Karpas-422 (cell line): ENCODE measurements around the gene UMAD1. TPM values are rescaled to one million over a fixed set of nuclear protein-coding genes. Genes with fewer than 3 reads are reported as not detected.

Experiments used
- DNase-seq: peaks from one replicate; pipeline ENCODE4 v3.0.0-alpha.2; 2015
- H2AFZ ChIP-seq: fragments of 200-600 bp; sonication (generic); 2 replicates; pipeline ENCODE4 v1.6.1; 2014; ENCODE audit warnings: antibody characterized with exemption, low read length, mixed read lengths
- H3K27ac ChIP-seq: fragments of 200-600 bp; sonication (generic); 2 replicates; pipeline ENCODE4 v1.5.1; 2014; ENCODE audit warnings: mild to moderate bottlenecking, low read length, moderate library complexity
- H3K27me3 ChIP-seq: fragments of 200-600 bp; sonication (generic); 2 replicates; pipeline ENCODE4 v1.6.1; 2014; ENCODE audit warnings: low read length, mixed read lengths
- H3K36me3 ChIP-seq: fragments of 200-600 bp; sonication (generic); 2 replicates; pipeline ENCODE4 v1.6.1; 2014; ENCODE audit warnings: low read length, mixed read lengths; ENCODE audit not compliant: insufficient read depth
- H3K4me1 ChIP-seq: fragments of 200-600 bp; sonication (generic); 2 replicates; pipeline ENCODE4 v1.6.1; 2014; ENCODE audit warnings: mild to moderate bottlenecking, low read length, mixed read lengths
- H3K4me2 ChIP-seq: fragments of 200-600 bp; sonication (generic); 2 replicates; pipeline ENCODE4 v1.6.1; 2014; ENCODE audit warnings: low read length, low read depth, mild to moderate bottlenecking; ENCODE audit not compliant: poor library complexity, severe bottlenecking
- H3K4me3 ChIP-seq: fragments of 200-600 bp; sonication (generic); 2 replicates; pipeline ENCODE4 v1.5.1; 2014; ENCODE audit warnings: mild to moderate bottlenecking, antibody characterized with exemption, low read length, mixed read lengths
- H3K79me2 ChIP-seq: fragments of 200-600 bp; sonication (generic); 2 replicates; pipeline ENCODE4 v1.6.1; 2014; ENCODE audit warnings: mild to moderate bottlenecking, low read length, mixed read lengths
- H3K9ac ChIP-seq: fragments of 200-600 bp; sonication (generic); 2 replicates; pipeline ENCODE4 v1.6.0; 2014; ENCODE audit warnings: low read length
- H3K9me2 ChIP-seq: fragments of 200-600 bp; sonication (generic), shearing (Covaris generic); replicated peaks from 2 replicates; pipeline ENCODE4 v1.6.0; 2014; ENCODE audit warnings: mild to moderate bottlenecking, low read length, moderate library complexity; ENCODE audit not compliant: insufficient read depth
- H3K9me3 ChIP-seq: fragments of 300-700, 200-600 bp; sonication (generic); 2 replicates; pipeline ENCODE4 v1.6.1; 2014; ENCODE audit warnings: low read length, mixed read lengths
- H4K20me1 ChIP-seq: fragments of 200-600 bp; sonication (generic); 2 replicates; pipeline ENCODE4 v1.6.1; 2014; ENCODE audit warnings: mild to moderate bottlenecking, antibody characterized with exemption, low read length, low read depth; ENCODE audit not compliant: insufficient read depth
- total RNA-seq: library from RNA; depleted of rRNA; stranded (reverse); fragments of >200 nt; shearing (Covaris generic); gene quantifications from 2 replicates; pipeline ENCODE4 v1.2.3, GENCODE V29; 2014; ENCODE audit warnings: low replicate concordance

Gene UMAD1
- total RNA-seq, 1 experiment from 2014 or later: 15.2 TPM

GRCh38 chr7:7830122-7830878 is 189.7 kb downstream of the UMAD1 start:
- Histone ChIP-seq H3K4me2 (no peak overlapping the region), H3K9me2 (no peaks in the 10 kb centered on the region), H3K79me2 (no peaks in the 10 kb centered on the region), H2AFZ (no peak overlapping the region), H3K9ac (no peak overlapping the region), H4K20me1 (no peaks in the 10 kb centered on the region), H3K36me3 (no peaks in the 10 kb centered on the region), H3K4me3 (no peak overlapping the region), H3K4me1 (no peaks in the 10 kb centered on the region), H3K9me3 (no peaks in the 10 kb centered on the region), H3K27ac (no peak overlapping the region), H3K27me3 (no peaks in the 10 kb centered on the region)
- DNase-seq: no peak

GRCh38 chr7:7832518-7832917 is 192.0 kb downstream of the UMAD1 start:
- Histone ChIP-seq H3K4me2 (no peak overlapping the region), H3K27me3 (no peaks in the 10 kb centered on the region), H3K36me3 (no peaks in the 10 kb centered on the region), H3K9me3 (no peaks in the 10 kb centered on the region), H3K27ac (no peak overlapping the region), H3K79me2 (no peaks in the 10 kb centered on the region), H2AFZ (no peak overlapping the region), H3K9ac (no peak overlapping the region), H3K4me1 (no peaks in the 10 kb centered on the region), H3K9me2 (no peaks in the 10 kb centered on the region), H3K4me3 (no peak overlapping the region), H4K20me1 (no peaks in the 10 kb centered on the region)
- no peak for DNase-seq

- Histone ChIP-seq H3K27me3 (no peaks in the 10 kb centered on the region), H3K4me3 (no peak overlapping the region), H3K27ac (no peak overlapping the region), H3K36me3 (no peaks in the 10 kb centered on the region), H3K4me2 (no peak overlapping the region), H2AFZ (no peak overlapping the region), H3K9ac (no peak overlapping the region), H3K79me2 (no peaks in the 10 kb centered on the region), H3K4me1 (no peaks in the 10 kb centered on the region), H4K20me1 (no peaks in the 10 kb centered on the region), H3K9me2 (no peaks in the 10 kb centered on the region), H3K9me3 (no peaks in the 10 kb centered on the region)
- no peak for DNase-seq
These were observed 194.2 kb downstream of the UMAD1 start for GRCh38 chr7:7834761-7835160.

- H3K9me3 ChIP-seq: no peaks in the 10 kb centered on the region
- H3K36me3 ChIP-seq: no peaks in the 10 kb centered on the region
- H3K4me2 ChIP-seq: no peak overlapping the region
- no peak overlapping the region for H3K27ac ChIP-seq
- H3K27me3 ChIP-seq: no peaks in the 10 kb centered on the region
- H4K20me1 ChIP-seq: no peaks in the 10 kb centered on the region
- no peak overlapping the region for H3K4me3 ChIP-seq
- no peaks in the 10 kb centered on the region for H3K79me2 ChIP-seq
- peaks cover 3% of the 10 kb centered on the region; the same call in 1 of the 2 replicates for H3K4me1 ChIP-seq
- H3K9me2 ChIP-seq: no peaks in the 10 kb centered on the region
- no peak overlapping the region for H2AFZ ChIP-seq
- no peak overlapping the region for H3K9ac ChIP-seq
- DNase-seq: no peak
These were observed 200.5 kb downstream of the UMAD1 start for GRCh38 chr7:7841027-7841426.

GRCh38 chr7:7843240-7843639 is 202.7 kb downstream of the UMAD1 start:
- no peak overlapping the region for H3K4me3 ChIP-seq
- no peaks in the 10 kb centered on the region for H3K9me2 ChIP-seq
- H3K9me3 ChIP-seq: no peaks in the 10 kb centered on the region
- H3K9ac ChIP-seq: no peak overlapping the region
- DNase-seq: no peak
- no peak overlapping the region for H2AFZ ChIP-seq
- H4K20me1 ChIP-seq: no peaks in the 10 kb centered on the region
- H3K4me2 ChIP-seq: no peak overlapping the region
- no peaks in the 10 kb centered on the region for H3K79me2 ChIP-seq
- no peak overlapping the region for H3K27ac ChIP-seq
- no peaks in the 10 kb centered on the region for H3K36me3 ChIP-seq
- H3K4me1 ChIP-seq: peaks cover 6% of the 10 kb centered on the region
- H3K27me3 ChIP-seq: no peaks in the 10 kb centered on the region

- Histone ChIP-seq H2AFZ (no peak overlapping the region), H3K9me2 (no peaks in the 10 kb centered on the region), H3K4me2 (no peak overlapping the region), H3K4me1 (peaks cover 6% of the 10 kb centered on the region), H3K9me3 (no peaks in the 10 kb centered on the region), H3K36me3 (no peaks in the 10 kb centered on the region), H4K20me1 (no peaks in the 10 kb centered on the region), H3K4me3 (no peak overlapping the region), H3K9ac (no peak overlapping the region), H3K79me2 (no peaks in the 10 kb centered on the region), H3K27ac (no peak overlapping the region), H3K27me3 (no peaks in the 10 kb centered on the region)
- DNase-seq: no peak
These were observed 203.4 kb downstream of the UMAD1 start for GRCh38 chr7:7843972-7844371.

GRCh38 chr7:7848246-7848645 is 207.7 kb downstream of the UMAD1 start:
- H3K9ac ChIP-seq: no peak overlapping the region
- H3K27me3 ChIP-seq: no peaks in the 10 kb centered on the region
- no peaks in the 10 kb centered on the region for H4K20me1 ChIP-seq
- H3K4me1 ChIP-seq: peaks cover 3% of the 10 kb centered on the region; the same call in 1 of the 2 replicates
- H2AFZ ChIP-seq: no peak overlapping the region
- no peak overlapping the region for H3K27ac ChIP-seq
- no peaks in the 10 kb centered on the region for H3K36me3 ChIP-seq
- H3K9me3 ChIP-seq: no peaks in the 10 kb centered on the region; the same call in 1 of the 2 replicates
- no peaks in the 10 kb centered on the region for H3K9me2 ChIP-seq
- DNase-seq: no peak
- no peak overlapping the region for H3K4me3 ChIP-seq
- no peaks in the 10 kb centered on the region for H3K79me2 ChIP-seq
- no peak overlapping the region for H3K4me2 ChIP-seq

GRCh38 chr7:7848892-7849291 is 208.3 kb downstream of the UMAD1 start:
- no peaks in the 10 kb centered on the region for H3K9me2 ChIP-seq
- no peak for DNase-seq
- H3K36me3 ChIP-seq: no peaks in the 10 kb centered on the region
- no peaks in the 10 kb centered on the region for H3K79me2 ChIP-seq
- no peak overlapping the region for H2AFZ ChIP-seq
- no peak overlapping the region for H3K4me3 ChIP-seq
- no peak overlapping the region for H3K4me2 ChIP-seq
- peaks cover 3% of the 10 kb centered on the region; the same call in 1 of the 2 replicates for H3K4me1 ChIP-seq
- H4K20me1 ChIP-seq: no peaks in the 10 kb centered on the region
- no peaks in the 10 kb centered on the region for H3K27me3 ChIP-seq
- H3K9me3 ChIP-seq: peaks cover 2% of the 10 kb centered on the region; the same call in 1 of the 2 replicates
- H3K9ac ChIP-seq: no peak overlapping the region
- H3K27ac ChIP-seq: no peak overlapping the region
